Stimulated activated CD4-positive, alpha-beta T cell treated with anti-CD3 and anti-CD28 coated beads, Interleukin-2, amount 100 ng/mL, for 4 hours (primary cell): ENCODE measurements around the gene SNRNP35.
"Not testable (repeated sequence)": the region's sequence is repeated elsewhere in the genome, so short reads cannot be mapped to it uniquely, and the experiment has no call there.

Experiments
- DNase-seq: peaks from one replicate; pipeline ENCODE4 v3.0.0-alpha.2; 2020; ENCODE audit warnings: low read depth

The SNRNP35 gene, protein sequence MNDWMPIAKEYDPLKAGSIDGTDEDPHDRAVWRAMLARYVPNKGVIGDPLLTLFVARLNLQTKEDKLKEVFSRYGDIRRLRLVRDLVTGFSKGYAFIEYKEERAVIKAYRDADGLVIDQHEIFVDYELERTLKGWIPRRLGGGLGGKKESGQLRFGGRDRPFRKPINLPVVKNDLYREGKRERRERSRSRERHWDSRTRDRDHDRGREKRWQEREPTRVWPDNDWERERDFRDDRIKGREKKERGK

DNA sequence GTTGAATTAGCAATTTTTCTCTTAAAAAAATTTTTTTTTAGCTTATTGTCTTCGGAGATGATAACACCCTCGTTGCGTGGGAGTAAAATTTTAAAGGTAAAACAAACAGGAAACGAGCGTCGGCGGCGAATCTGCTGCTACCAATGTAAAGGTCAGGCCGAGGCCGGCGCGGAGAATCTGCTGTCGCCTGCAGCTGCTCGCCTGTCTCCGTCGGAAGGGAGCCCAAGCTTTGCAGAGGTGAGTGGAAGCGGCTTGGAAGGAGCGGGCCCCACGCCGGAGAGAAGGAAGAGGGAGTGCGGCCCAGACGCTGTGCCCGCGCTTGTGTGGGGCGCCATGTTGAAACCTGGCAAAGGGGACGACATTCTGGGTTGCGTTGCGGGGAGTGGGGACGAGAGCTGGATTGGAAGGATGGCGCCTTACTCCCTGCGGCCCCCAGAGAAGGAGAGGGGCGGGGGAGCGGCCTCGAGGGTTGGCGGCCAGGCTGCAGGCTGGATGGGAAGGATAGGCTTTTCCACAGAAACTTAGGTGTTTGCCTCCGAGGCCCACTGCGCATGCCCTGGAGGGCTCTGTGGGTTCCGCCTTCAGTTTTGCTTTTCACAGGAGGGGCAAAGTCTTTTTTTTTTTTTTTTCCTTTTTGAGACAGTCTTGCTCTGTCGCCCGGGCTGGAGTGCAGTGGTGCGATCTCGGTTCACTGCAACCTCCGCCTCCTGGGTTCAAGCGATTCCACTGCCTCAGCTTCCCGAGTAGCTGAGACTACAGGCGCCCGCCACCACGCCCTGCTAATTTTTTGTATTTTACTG is at the start of gene SNRNP35:
SNRNP35 (plus strand) TSS at position 160 of the 800 bp plus-strand sequence. CDS start 7,402 bp downstream, outside the sequence.
- peak; percentile 74 for DNase-seq

DNA sequence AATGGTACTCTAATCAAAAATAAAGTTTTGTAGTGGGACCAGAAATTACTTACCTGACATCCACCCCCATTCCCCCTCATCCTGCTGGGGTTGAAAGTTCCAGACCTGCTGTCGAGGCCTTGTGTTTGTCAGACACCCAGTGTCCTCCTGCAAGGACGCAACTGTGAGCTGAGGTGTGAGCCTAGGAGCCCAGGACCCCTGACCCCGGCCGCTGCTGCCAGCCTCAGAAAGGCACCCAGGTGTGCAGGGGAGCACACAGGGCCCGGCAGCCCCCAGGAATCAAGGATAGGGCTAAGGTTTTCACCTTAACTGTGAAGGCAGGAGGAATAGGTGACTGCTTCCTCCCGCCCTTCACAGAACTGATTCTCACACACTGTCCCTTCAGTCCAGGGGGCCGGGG is 49.3 kb upstream of the SNRNP35 start:
- not testable (repeated sequence) for DNase-seq

DNA sequence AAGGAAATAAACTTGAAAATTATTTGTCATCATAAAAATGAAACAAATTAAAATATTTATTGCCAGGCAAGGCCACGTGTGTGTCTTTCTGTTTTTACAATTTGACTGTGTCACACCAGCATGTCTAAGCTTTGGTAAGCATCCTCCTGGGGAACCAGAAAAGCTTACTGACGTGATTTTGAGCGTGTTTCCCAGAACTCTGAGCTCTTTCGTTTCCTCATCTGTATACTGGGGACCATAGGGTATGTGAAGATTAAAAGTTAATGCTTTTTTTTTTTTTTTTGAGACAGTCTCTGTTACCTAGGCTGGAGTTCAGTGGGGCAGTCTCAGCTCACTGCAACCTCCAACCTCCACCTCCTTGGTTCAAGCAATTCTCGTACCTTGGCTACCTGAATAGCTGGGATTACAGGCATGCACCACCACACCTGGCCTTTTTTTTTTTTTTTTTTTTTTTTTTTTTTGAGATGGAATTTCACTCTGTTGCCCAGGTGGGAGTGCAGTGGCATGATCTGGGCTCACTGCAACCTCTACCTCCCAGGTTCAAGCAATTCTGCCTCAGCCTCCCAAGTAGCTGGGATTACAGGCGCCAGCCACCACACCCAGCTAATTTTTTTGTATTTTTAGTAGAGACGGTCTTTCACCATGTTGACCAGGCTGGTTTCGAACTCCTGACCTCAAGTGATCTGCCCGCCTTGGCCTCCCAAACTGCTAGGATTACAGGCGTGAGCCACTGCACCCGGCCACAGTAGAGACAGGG is 48.5 kb upstream of the SNRNP35 start:
- DNase-seq, result not testable (repeated sequence)

DNA sequence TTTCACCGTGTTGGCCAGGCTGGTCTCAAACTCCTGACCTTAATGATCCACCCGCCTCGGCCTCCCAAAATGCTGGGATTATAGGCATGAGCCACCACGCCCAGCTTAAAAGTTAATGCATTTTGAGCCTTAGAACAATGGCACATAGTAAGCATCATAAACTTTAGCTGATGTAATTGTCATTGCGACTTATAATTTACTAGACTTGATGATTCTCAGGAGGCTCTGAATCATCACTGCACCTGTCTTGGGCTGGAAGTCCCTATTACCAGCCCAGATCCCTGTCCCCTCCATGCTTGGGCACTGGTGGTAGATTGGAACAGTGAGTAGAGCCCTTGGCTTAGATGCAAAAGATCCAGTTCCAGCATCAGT is 47.9 kb upstream of the SNRNP35 start:
- no peak for DNase-seq

DNA sequence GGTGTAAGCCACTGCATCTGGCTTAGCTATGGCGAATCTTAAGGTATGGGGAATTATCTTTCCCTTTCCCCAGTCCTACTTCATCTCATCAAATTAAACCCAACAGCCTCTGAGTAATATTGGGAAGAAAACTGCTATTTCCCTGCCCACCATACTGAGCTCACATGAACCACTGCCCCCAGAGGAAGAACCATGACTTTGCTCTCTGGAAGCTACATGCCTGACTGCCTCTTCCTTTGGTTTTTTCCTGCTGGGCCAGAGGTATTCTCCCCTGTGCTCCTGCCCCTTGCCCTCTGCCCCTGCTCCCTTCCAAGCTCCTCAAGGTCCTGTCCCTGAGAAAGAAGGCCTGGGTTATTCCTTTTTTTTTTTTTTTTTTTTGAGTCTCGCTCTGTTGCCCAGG is 36.6 kb upstream of the SNRNP35 start:
- DNase-seq, result no peak

DNA sequence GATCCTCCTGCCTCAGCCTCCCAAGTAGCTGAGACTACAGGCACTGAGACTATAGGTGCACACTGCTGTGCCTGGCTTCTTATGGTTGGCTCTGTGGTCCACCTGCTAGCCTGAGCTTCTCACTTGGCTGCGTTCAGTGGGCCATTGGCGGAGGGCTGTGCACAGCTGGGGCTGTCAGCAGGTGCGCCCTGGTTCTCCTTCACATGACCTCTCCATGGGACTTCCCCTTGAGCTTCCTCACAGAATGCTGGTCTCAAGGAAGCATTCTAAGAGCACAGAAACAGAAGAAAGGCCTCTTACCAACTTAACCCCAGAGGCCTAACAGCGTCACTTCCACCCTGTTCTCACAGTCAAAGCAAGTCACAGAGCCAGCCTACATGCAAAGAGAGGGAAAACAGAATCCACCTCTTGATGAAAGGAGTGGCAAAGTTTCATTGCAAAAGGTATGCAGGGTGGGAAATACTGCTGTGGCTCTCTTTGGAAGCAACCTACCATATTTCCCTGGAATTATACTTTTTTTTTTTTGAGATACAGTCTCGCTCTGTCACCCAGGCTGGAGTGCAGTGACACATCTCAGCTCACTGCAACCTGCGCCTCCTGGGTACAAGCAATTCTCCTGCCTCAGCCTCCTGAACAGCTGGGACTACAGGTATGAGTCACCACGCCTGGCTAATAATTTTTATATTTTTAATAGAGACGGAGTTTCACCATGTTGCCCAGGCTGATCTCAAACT is 30.7 kb upstream of the SNRNP35 start:
- no peak for DNase-seq

DNA sequence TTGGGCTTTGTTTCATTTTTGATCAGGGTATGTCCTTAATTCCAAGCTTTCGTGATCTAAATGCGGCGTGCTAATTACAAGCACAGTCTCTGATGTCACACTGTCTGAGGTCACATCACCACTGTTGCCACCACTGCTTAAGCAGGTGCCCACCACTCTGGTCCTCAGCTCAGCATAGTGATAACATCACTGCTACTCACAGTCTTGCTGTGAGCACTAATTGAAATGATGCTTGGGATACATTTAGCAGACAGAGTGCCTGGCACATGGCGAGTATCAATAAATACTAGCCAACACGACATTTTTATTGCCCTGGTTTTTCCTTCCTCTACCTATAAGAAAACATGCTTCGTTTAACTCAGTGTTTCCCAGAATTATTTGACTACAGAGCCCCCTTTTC is 29.3 kb upstream of the SNRNP35 start:
- DNase-seq, result no peak

DNA sequence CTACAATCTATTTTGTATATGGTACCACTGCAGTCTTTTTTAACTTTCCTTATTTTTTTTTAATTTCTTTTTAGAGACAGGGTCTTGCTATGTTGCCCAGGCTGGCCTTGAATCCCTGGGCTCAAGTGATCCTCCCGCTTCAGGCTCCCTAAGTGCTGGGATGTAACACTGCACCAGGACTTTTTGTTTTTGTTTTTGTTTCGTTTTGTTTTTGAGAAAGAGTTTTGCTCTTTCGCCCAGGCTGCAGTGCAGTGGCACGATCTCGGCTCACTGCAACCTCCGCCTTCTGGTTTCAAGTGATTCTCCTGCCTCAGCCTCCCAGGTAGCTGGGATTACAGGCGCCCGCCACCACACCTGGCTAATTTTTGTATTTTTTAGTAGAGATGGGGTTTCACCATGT is 28.8 kb upstream of the SNRNP35 start:
- DNase-seq, result not testable (repeated sequence)

DNA sequence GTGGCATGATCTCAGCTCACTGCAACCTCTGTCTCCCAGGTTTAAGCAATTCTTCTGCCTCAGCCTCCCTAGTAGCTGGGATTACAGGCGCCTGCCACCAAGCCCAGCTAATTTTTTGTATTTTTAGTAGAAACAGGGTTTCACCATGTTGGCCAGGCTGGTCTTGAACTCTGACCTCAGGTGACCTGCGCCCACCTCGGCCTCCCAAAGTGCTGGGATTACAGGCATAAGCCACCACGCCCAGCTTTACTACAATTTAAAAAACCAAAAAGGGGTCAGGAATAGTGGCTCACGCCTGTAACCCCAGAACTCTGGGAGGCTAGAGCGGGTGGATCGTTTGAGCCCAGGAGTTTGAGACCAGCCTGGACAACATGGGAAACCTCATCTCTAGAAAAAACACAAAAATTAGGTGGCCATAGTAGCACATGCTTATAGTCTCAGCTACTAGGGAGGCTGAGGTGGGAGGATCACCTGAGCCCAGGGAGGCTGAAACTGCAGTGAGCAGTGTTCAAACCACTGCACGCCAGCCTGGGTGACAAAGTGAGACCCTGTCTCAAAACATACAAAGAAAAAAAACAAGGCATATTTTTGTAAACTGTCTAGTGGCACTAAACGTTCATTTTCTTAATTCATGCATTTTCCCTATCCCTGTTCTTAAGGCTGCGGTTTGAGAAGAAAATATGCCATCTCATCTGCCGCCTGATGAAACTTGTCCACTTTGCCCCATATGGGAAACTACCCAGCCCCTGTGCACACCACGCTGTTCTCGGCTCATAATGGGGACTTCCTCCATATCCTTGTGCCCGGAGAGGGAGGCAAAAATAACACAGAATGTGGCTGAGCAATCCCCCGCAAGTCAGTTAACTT is 25.8 kb upstream of the SNRNP35 start:
- not testable (repeated sequence) for DNase-seq

DNA sequence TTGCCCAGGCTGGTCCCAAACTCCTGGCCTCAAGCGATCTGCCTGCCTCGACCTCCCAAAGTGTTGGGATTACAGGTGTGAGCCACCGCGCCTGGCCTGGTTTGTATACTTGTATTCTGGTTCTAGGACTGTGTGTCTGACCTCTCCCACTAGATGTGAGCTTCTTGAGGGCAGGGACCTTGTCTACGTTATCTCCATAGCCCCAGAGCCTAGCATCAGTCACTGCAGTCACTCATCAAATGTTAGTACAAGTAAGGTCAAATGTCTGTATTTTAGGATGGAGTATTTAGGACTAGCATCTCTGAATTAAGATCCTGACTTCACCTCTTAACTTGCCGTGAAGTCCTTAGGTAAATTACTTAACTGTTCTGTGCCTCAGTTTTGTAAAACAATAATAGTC is 24.3 kb upstream of the SNRNP35 start:
- DNase-seq, result no peak

DNA sequence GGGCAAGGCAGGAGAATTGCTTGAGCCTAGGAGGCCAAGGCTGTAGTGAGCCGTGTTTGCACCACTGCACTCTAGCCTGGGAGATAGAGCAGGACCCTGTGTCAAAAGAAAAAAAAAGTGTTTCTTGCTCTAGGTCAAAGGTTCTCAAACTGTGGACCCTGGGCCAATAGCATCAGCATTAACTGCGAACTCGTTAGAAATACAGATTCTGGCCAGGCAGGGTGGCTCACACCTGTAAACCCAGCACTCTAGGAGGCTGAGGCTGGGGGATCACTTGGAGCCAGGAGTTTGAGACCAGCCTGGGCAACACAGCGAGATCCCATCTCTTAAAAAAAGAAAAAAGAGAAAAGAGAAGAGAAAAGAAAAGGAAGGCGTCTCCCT is 22.3 kb upstream of the SNRNP35 start:
- DNase-seq, result no peak

DNA sequence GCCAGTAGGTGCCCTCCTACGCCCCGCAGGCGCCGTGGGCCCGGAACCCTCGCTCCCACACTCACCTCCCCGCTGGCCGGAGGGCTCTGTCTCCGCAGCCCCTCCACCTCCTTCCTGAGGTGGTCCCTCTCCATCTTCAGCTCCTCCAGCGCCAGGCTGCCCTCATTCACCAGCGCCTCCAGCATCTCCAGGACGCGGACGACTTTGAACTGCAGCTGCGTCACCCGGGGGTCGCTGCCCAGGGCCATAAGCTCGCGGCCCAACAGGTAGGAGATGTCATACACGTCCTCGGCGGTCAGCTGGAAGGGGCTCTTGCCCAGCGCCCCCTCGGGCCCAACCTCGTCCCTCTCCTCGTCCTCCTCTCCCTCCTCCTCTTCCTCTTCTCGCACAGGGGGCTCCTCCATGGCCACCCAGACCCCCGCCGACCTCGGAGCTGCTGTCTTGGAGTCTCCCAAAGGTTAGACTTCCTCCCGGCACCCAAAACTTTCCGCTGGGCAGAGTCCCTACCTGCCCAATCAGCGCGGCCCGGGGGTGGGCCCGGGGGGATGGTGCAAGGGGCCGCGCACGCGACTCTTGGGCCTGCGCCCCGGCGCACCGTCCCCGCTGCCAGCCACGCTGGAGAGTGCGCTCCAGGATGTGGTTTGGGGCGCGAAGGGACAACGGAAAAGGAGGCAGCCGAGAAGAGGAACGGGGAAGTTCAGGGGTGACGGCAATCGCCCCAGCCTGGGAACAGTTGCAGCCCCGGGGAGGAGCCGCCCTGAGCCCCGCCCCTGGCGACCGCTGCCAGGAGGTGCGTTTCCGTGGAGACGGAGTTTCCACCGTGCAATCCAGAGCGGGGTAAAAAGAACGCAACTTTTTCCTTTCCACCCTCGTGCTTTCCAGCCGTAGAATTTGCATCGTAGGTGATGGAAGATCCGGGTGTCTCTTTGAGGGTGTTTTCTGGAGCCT is 21.6 kb upstream of the SNRNP35 start, which contains the start of gene RILPL2:
RILPL2 (minus strand) TSS at position 668 of the 948 bp plus-strand sequence; CDS start at position 404, 264 bp downstream.
- DNase-seq, result peak; percentile 90

DNA sequence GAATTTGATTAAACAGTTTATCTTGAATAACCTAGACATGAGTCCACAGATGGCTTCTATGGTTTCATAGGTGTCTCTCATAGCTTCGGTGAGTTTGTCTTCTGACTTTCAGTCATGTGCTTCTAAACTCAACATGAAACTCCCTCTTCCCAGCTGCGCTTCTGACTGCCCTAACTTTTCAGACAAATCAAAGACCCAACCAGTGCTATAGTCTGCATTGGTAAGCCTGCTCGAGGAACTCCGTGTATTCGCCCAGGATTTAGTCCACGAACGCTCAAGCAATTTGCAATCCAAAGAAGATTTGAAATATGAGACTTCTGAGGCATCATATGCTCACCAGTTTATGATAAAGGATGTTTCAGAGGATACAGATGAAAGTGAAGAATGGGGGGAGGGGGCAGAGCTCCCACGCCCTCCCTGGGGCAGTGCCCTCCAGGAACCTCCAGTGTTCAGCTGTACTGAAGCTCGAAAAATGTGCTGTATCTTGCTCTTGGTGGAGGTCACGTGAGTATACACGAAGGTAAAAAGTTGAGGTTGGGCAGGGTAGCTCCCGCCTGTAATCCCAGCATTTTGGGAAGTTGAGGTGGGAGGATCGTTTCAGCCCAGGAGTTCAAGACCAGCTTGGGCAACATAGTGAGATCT is 16.3 kb upstream of the SNRNP35 start:
- no peak for DNase-seq

DNA sequence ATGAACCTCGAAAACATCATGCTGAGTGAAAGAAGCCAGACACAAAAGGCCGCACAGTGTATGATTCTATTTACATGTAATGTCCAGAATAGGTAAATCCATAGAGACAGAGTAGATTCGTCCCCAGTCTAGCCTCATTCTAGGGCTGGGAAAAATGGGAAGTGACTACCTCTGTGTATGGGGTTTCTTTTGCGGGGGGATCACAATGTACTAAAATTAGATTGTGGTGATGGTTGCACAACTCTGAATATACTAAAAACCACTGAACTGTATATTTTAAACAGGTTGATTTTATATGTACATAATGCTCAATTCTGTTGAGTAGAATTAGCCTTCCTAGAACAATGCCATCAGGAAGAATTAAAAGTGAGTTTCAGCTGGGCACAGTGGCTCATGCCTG is 15.2 kb upstream of the SNRNP35 start:
- DNase-seq, result no peak

DNA sequence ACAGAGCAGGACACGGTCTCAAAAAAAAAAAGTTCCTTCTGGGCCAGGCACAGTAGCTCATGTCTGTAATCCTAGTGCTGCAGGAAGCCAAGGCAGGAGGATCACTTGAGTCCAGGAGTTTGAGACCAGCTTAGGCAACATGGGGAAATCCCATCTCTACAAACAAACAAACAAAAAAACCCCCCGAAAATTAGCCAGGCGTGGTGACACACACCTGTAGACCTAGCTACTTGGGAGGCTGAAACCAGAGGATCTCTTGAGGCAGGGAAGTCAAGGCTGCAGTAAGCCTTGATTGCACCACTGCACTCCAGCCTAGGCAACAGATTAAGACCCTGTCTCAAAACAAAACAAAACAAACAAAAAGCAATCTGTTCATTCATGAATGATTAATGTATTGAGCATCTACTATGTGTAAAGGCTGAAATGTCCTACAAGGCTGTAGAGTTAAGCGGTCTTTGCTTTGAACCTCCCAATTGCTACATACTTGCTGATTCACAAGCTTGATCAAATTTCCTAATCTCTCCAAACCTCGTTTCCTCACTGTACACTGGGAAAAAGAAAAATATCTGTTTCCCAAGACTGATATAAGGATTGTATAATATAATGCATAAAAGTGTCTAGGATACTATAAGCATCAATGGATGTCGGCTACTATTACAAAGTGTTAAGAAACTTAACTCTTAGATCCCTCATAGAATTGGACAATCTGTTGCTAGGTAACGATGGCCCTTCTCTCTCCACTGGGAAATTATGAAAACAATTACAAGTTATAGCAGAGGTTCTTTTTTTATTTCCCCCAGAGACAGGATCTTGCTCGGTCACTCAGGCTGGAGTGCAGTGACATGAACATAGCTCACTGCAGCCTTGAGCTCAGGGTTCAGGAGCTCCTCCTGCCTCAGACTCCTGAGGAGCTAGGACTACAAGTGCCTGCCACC is 13.6 kb upstream of the SNRNP35 start:
- no peak for DNase-seq

DNA sequence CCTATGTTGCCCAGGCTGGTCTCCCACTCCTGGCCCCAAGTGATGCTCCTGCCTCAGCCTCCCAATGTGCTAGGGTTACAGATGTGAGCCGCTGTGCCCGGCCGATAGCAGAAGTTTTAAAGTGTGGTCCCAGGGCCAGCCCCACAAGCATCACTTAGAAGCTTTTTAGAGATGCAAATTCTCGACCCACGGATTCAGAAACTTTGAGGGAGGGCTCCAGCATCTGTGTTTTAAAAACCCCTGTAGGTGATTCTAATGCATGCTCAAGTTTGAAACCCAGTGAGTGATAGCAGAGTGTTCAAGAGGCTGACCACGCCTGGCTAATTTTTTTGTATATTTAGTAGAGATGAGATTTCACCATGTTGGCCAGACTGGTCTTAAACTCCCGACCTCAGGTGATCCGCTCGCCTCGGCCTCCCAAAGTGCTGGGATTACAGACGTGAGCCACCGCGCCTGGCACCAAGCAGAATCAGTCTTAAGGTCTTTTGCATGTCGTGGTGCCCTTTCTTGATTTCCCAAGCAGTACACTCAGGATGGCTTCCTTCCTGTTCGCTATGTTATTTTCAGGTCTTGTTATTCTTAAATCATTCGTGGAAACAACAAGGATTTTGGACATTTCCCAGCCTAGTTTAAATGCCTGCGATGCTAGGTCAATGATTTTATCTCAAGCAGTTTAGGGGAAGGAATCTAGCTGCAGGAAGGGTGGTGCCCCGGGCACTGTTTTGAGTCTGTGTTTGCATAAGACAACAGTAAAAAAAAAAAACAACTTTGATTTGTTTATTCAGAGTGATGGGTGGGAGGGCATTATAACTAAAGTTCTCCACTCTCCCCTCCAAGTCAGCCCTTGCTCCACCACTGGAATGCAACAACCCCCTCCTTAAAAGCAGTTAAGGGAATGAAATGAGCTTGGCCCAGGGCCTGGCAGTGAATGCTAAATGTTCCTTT is 12.3 kb upstream of the SNRNP35 start:
- DNase-seq, result no peak

DNA sequence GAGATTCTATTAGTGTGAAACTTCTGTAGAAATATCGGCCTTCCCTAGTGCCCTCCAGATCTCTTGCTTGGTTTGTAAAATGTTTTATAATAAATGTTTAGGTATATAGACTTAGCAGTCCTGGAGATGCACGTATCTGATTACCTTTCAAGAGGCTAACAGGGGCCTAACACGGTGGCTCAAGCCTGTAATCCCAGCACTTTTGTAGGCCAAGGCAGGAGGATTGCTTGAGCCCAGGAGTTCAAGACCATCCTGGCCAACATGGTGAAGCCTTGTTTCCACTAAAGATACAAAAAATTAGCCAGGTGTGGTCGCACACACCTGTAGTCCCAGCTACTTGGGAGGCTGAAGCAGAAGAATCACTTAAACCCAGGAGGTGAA is 11.6 kb upstream of the SNRNP35 start:
- DNase-seq, result no peak
